ENCODE results near the gene BIN1.

- TF ChIP-seq USF2 (CRISPR knock-in tag; IDR thresholded peaks at IDR 0.05) (no peak), STAT6 (CRISPR knock-in tag; conservative IDR thresholded peaks at IDR 0.05; ENCODE audit: low read depth) (no peak), NR1H2 (CRISPR knock-in tag; IDR thresholded peaks at IDR 0.05) (no peak), CTCF (IDR thresholded peaks at IDR 0.05) (no peak), ATF1 (CRISPR knock-in tag; IDR thresholded peaks at IDR 0.05) (no peak)
Measured at GRCh38 chr2:127088706-127089105, 18.2 kb downstream of the BIN1 start.
